GM23338 (cell line): Measurements from ENCODE around the gene NOD1. TPM values are rescaled to one million over a fixed set of nuclear protein-coding genes. Genes with fewer than 3 reads are reported as not detected.

ENCODE experiments used
- ATAC-seq: fragments of 200-7000 bp; cut with Tn5 transposase; 3 replicates; pipeline ENCODE4 v1.9.1; 2020
- DNase-seq: peaks from one replicate; pipeline ENCODE4 v3.0.0-alpha.2; 2015; ENCODE audit warnings: low spot score
- H2AFZ ChIP-seq: fragments of 200-600 bp; sonication (generic); 2 replicates; pipeline ENCODE4 v1.8.0; 2016; ENCODE audit warnings: antibody characterized with exemption, mild to moderate bottlenecking, moderate library complexity
- H3F3A ChIP-seq: fragments of 200-600 bp; sonication (generic); replicated peaks from 2 replicates; pipeline ENCODE4 v1.8.0; 2017; ENCODE audit warnings: antibody characterized with exemption, mixed run types, low read depth
- H3K27ac ChIP-seq: fragments of 200-600 bp; sonication (generic); 2 replicates; pipeline ENCODE4 v1.6.1; 2016; ENCODE audit warnings: low read depth
- H3K27me3 ChIP-seq: fragments of 200-600 bp; sonication (generic); 2 replicates; pipeline ENCODE4 v1.8.0; 2016; ENCODE audit warnings: mild to moderate bottlenecking, mixed run types, moderate library complexity; ENCODE audit not compliant: insufficient read depth
- H3K36me3 ChIP-seq: fragments of 200-600 bp; sonication (generic); 2 replicates; pipeline ENCODE4 v1.8.0; 2016; ENCODE audit warnings: mild to moderate bottlenecking; ENCODE audit not compliant: insufficient read depth
- H3K4me1 ChIP-seq: fragments of 200-600 bp; sonication (generic); 2 replicates; pipeline ENCODE4 v1.8.0; 2016; ENCODE audit warnings: mild to moderate bottlenecking, moderate library complexity; ENCODE audit not compliant: insufficient read depth
- H3K4me2 ChIP-seq: fragments of 200-600 bp; sonication (generic); 2 replicates; pipeline ENCODE4 v1.7.1; 2017; ENCODE audit warnings: mixed run types
- H3K4me3 ChIP-seq: fragments of 200-600 bp; sonication (generic); 2 replicates; pipeline ENCODE4 v1.6.1; 2016; ENCODE audit warnings: mixed run types
- H3K79me2 ChIP-seq: fragments of 200-600 bp; sonication (generic); replicated peaks from 2 replicates; pipeline ENCODE4 v1.8.0; 2017; ENCODE audit warnings: mild to moderate bottlenecking; ENCODE audit not compliant: insufficient read depth
- H3K9me2 ChIP-seq: fragments of 200-600 bp; sonication (generic); 2 replicates; pipeline ENCODE4 v1.8.0; 2017; ENCODE audit not compliant: insufficient read depth
- H4K20me1 ChIP-seq: fragments of 200-600 bp; sonication (generic); replicated peaks from 2 replicates; pipeline ENCODE4 v1.8.0; 2017; ENCODE audit warnings: mild to moderate bottlenecking; ENCODE audit not compliant: insufficient read depth
- H3K27ac Mint-ChIP-seq: 2 replicates; pipeline ENCODE4 v1.8.0; 2020; ENCODE audit warnings: inconsistent platforms, mild to moderate bottlenecking, moderate library complexity, mixed read lengths
- H3K27me3 Mint-ChIP-seq: 3 replicates; pipeline ENCODE4 v1.8.0; 2022; ENCODE audit warnings: low read depth, mild to moderate bottlenecking, moderate library complexity, mixed read lengths, inconsistent platforms; ENCODE audit not compliant: insufficient read depth, poor library complexity
- H3K36me3 Mint-ChIP-seq: 3 replicates; pipeline ENCODE4 v1.8.0; 2021; ENCODE audit warnings: low read depth, mild to moderate bottlenecking, inconsistent platforms, moderate library complexity, mixed read lengths
- H3K4me1 Mint-ChIP-seq: 3 replicates; pipeline ENCODE4 v1.8.0; 2020; ENCODE audit warnings: mild to moderate bottlenecking, inconsistent platforms, mixed read lengths
- H3K4me3 Mint-ChIP-seq: 3 replicates; pipeline ENCODE4 v1.8.0; 2021; ENCODE audit warnings: moderate library complexity, mild to moderate bottlenecking, inconsistent platforms, mixed read lengths
- H3K9me3 Mint-ChIP-seq: 3 replicates; pipeline ENCODE4 v1.8.0; 2020; ENCODE audit warnings: moderate library complexity, mild to moderate bottlenecking, inconsistent platforms, mixed read lengths
- CTCF ChIP-seq, 2 experiments: fragments of 200-600 bp in 1 of 2; sonication (generic) in 1 of 2; conservative IDR thresholded peaks; 2 replicates each; pipeline versions ENCODE4 v1.5.1 to v1.6.1; 2016 to 2017; ENCODE audit warnings: antibody characterized with exemption in 2 of 2, low read depth in 2 of 2, mild to moderate bottlenecking in 2 of 2, moderate library complexity in 1 of 2
- ETS1 ChIP-seq: IDR thresholded peaks from 2 replicates; pipeline ENCODE4 v1.6.1; 2016; ENCODE audit warnings: antibody characterized with exemption
- EZH2 ChIP-seq: fragments of 200-600 bp; sonication (generic); IDR thresholded peaks from one replicate; pipeline ENCODE4 v1.8.0; 2017; ENCODE audit warnings: antibody characterized with exemption, mild to moderate bottlenecking, low read depth; ENCODE audit not compliant: unreplicated experiment
- EZH2phosphoT487 ChIP-seq: fragments of 200-600 bp; sonication (generic); IDR thresholded peaks from one replicate; pipeline ENCODE4 v1.8.1; 2018; ENCODE audit warnings: antibody characterized with exemption; ENCODE audit not compliant: unreplicated experiment
- JUNB ChIP-seq: IDR thresholded peaks from one replicate; pipeline ENCODE4 v1.6.1; 2016; ENCODE audit warnings: antibody characterized with exemption; ENCODE audit not compliant: unreplicated experiment
- STAT1 ChIP-seq: IDR thresholded peaks from one replicate; pipeline ENCODE4 v1.6.1; 2016; ENCODE audit warnings: antibody characterized with exemption; ENCODE audit not compliant: unreplicated experiment
- ZNF114 ChIP-seq: fragments of 250-450 bp; sonication (Bioruptor Pico); IDR thresholded peaks from 2 replicates; pipeline ENCODE4 v1.5.0; 2020; ENCODE audit warnings: mild to moderate bottlenecking, moderate library complexity
- ZNF331 ChIP-seq: fragments of 250-450 bp; sonication (Bioruptor Pico); IDR thresholded peaks from 2 replicates; pipeline ENCODE4 v1.5.0; 2020; ENCODE audit warnings: low read depth, mild to moderate bottlenecking, moderate library complexity
- ZNF462 ChIP-seq: fragments of 250-450 bp; sonication (Bioruptor Pico); IDR thresholded peaks from 2 replicates; pipeline ENCODE4 v1.5.0; 2020; ENCODE audit warnings: mild to moderate bottlenecking, moderate library complexity
- polyA plus RNA-seq: library from polyadenylated mRNA; unstranded; fragments of >200 nt; fragmentation: Nextera tagmentation; extraction: Ambion mirVana; gene quantifications from 2 replicates; pipeline ENCODE4 v1.2.1, GENCODE V29; 2016
- total RNA-seq: library from RNA; depleted of rRNA; stranded (reverse); fragments of >200 nt; shearing (Covaris generic); gene quantifications from 2 replicates; pipeline ENCODE4 v1.2.3, GENCODE V29; 2014

The NOD1 gene
- total and polyA plus RNA-seq, 2 experiments from 2014 or later: 2.1 to 7.3 TPM

GRCh38 chr7:30475580-30475979 is 3.0 kb downstream of the NOD1 start (continued):
- TF ChIP-seq ZNF462 (CRISPR knock-in tag) (no peak), JUNB (no peak)

- Histone ChIP-seq H3K27ac (no peak overlapping the region), H3K4me1 (peaks cover 8% of the 10 kb centered on the region)
- DNase-seq: no peak
These were observed 3.7 kb downstream of the NOD1 start for GRCh38 chr7:30474893-30475292.

More at GRCh38 chr7:30474893-30475292, 3.7 kb downstream of the NOD1 start:
- Mint-ChIP-seq H3K36me3 (no peaks in the 10 kb centered on the region), H3K27me3 (peaks cover 11% of the 10 kb centered on the region), H3K27ac (no peak overlapping the region), H3K9me3 (no peaks in the 10 kb centered on the region), H3K4me1 (peaks cover 5% of the 10 kb centered on the region), H3K4me3 (no peak overlapping the region)
- Histone ChIP-seq H3K4me2 (no peak overlapping the region), H3K36me3 (no peaks in the 10 kb centered on the region), H3K9me2 (no peaks in the 10 kb centered on the region), H3F3A (no peaks in the 10 kb centered on the region), H3K27me3 (peaks cover 11% of the 10 kb centered on the region; the same call in 1 of the 2 replicates), H2AFZ (no peak overlapping the region), H4K20me1 (no peaks in the 10 kb centered on the region; the same call in 1 of the 2 replicates), H3K4me3 (no peak overlapping the region), H3K79me2 (peaks cover 10% of the 10 kb centered on the region; the same call in 1 of the 2 replicates)
- ATAC-seq: no peak
- no peak for TF ChIP-seq STAT1
- TF ChIP-seq EZH2phosphoT487: no peak
- no peak for TF ChIP-seq EZH2
- no peak for TF ChIP-seq CTCF (conservative IDR thresholded peaks at IDR 0.05; ENCODE audit: low read depth in 2 of 2)
- no peak for TF ChIP-seq ZNF114 (CRISPR knock-in tag)
- no peak for TF ChIP-seq JUNB
- TF ChIP-seq ZNF331 (CRISPR knock-in tag): no peak
- no peak for TF ChIP-seq ETS1
